HL-60/S4 treated with phorbol 12-myristate 13-acetate at 8.2 ng/mL for 4 days and 3 days (cell line): ENCODE measurements around the gene PHACTR4.
"Not testable (repeated sequence)": the region's sequence is repeated elsewhere in the genome, so short reads cannot be mapped to it uniquely, and the experiment has no call there.

Experiments used
- in situ Hi-C: fragments of 300-500 bp; cut with MboI; formaldehyde crosslinking; loops from 2 replicates; pipeline ENCODE4 v1.15.0; 2022; ENCODE audit warnings: low sequenced_read_pairs

Gene PHACTR4

DNA sequence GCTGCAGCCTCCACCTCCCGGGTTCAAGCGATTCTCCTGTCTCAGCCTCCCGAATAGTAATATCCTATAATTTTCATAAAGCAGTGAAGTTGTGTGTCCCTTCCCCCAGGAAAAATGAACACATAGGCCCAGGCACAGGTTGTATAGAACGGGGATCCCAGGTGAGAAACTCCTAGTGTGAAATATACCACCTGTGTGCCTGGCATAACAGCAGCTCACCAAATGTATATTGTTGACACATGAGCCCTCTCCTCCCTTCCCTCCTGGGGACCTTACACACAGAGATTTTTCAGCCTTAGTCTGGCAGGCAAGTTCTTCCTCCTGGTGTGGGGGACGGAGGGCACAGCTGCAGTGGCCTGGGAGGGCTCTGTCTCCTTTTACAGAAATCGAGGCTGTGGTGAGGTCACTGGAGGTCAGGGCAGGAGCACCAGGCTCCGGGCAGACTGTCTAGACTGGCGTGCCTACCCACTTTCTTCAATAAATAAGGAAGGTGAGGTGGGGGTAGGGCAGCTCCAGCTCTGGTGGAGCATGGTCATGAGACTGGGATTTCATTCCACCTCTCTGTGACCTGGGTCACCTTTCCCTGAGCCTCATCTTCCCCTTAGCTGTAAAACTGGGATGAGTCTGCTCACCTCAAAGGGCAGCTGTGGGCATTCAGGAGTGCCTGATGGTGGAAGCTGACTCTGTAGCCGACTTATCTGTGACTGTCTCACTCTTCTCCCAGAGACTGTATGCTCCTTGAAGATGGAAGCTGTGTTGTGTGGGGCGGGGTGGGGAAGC lies 150.6 kb downstream of the PHACTR4 start:
- in situ Hi-C loops = no loop called here

DNA sequence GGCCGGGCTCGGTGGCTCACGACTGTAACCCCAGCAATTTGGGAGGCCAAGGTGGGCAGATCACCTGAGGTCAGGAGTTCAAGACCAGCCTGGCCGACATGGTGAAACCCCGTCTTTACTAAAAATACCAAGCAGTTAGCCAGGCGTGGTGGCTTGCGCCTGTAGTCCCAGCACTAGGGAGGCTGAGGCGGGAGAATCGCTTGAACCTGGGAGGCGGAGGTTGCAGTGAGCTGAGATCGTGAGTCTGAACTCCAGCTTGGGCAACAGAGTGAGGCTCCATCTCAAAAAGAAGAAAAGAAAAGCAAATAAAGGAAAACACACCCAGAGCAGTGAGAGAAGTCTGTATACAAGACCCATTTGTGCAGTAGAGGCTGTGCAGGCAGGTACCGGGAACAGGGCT lies 151.3 kb downstream of the PHACTR4 start:
- in situ Hi-C loops = not testable (repeated sequence)

DNA sequence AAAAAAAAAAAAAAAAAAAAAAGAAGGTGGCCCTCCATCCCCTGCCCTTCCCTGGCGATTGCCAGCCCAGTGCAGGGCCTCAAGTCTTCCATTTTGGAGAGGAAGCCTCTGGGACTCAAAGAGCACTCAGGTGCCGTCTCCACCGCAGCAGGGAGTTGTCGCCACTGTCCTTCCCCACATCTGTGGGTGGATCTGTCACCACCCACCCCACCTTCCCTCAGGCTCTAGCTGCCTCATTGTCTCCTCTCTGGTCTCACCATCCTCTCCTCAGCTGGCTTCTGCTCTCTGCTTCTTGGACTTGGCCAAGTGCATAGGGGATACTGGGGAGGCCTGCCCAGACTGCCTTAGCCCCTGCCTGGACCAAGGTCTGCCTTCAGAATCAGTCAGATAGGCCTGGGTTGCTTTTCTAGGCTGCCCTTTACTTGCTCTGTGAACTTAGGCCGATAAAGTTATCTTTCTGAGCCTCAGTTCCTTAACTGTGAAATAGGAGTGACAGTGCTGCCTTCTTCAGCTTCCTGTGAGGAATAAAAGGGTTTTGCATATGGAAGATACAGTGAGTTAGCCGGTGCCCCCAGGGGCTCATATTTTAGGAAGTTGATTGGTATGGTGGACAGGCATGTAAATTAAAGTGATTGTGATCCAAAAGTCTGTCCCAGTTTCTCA lies 152.1 kb downstream of the PHACTR4 start:
- in situ Hi-C loops = no loop called here

DNA sequence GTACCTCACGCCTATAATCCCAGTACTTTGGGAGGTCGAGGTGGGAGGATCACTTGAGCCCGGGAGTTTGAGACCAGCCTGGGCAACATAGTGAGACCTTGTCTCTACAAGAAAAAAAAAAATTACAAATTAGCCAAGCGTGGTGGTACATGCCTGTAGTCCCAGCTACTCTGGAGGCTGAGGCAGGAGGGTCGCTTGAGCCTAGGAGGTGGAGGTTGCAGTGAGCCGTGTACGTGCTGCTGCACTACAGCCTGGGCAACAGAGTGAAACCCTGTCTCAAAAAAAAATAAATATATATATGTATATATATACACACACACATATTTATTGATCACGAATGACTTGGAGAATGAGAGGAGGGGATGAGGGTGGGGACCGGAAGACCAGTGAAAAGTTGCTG lies 153.0 kb downstream of the PHACTR4 start:
- in situ Hi-C loops = not testable (repeated sequence)

DNA sequence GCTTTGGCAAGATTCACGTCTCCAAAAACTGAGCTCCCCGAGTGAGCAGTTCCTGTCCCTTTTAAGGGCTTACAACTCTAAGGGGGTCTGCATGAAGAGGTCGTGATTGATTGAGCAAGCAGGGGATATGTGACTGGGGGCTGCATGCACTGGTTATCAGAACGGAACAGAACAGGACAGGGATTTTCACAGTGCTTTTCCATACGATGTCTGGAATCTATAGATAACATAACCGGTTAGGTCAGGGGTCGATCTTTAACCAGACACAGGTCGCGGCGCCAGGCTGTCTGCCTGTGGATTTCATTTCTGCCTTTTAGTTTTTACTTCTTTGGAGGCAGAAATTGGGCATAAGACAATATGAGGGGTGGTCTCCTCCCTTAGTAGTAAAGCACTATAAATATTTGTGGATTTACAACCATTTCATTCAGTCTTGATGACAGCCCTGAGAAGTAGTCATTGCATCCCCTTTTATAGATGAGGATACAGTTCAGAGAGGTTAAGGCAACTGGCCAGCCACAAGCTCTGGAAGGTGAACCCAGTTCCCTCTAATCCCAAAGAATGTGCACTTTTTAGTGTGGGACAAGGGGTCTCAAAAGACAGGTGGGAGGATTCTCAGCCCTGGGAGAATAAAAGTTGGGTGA lies 155.6 kb downstream of the PHACTR4 start:
- in situ Hi-C loops = not testable (repeated sequence)

- in situ Hi-C loops = no loop called here
Observed at GRCh38 chr1:28526886-28527285, 157.3 kb downstream of the PHACTR4 start.

GRCh38 chr1:28530456-28530855 lies 160.9 kb downstream of the PHACTR4 start:
- in situ Hi-C loops = no loop called here

- in situ Hi-C loops = no loop called here
Observed at GRCh38 chr1:28534671-28535070, 165.1 kb downstream of the PHACTR4 start.

- in situ Hi-C loops = no loop called here
Observed at GRCh38 chr1:28535180-28535579, 165.6 kb downstream of the PHACTR4 start.

DNA sequence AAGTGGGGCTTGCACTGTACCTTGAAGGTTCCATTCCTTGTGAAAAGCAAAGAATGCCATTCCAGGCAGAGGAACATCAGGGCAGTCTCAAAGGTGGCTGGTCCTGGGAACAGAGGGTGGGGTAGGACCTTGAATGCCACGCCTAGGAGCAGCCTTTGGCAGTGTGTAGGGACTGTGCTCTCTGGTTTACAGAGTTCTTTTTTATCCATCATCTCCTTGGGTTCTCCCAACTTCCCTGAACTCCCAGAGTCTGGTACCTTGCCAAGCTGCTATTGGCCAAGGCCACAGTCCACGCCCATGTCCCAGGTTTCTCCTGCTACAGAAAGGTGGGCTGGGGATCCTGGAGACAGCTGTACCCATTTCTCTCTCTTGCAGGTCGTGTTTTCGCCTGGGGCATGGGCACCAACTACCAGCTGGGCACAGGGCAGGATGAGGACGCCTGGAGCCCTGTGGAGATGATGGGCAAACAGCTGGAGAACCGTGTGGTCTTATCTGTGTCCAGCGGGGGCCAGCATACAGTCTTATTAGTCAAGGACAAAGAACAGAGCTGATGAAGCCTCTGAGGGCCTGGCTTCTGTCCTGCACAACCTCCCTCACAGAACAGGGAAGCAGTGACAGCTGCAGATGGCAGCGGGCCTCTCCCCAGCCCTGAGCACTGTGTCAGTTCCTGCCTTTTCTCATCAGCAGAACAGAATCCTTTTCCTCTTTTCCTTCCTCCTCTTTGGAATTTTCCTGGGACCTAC lies 168.1 kb downstream of the PHACTR4 start:
- in situ Hi-C loops = no loop called here

- in situ Hi-C loops = no loop called here
Observed at GRCh38 chr1:28538286-28538685, 168.7 kb downstream of the PHACTR4 start.

GRCh38 chr1:28540651-28541050 lies 171.1 kb downstream of the PHACTR4 start:
- in situ Hi-C loops = no loop called here

DNA sequence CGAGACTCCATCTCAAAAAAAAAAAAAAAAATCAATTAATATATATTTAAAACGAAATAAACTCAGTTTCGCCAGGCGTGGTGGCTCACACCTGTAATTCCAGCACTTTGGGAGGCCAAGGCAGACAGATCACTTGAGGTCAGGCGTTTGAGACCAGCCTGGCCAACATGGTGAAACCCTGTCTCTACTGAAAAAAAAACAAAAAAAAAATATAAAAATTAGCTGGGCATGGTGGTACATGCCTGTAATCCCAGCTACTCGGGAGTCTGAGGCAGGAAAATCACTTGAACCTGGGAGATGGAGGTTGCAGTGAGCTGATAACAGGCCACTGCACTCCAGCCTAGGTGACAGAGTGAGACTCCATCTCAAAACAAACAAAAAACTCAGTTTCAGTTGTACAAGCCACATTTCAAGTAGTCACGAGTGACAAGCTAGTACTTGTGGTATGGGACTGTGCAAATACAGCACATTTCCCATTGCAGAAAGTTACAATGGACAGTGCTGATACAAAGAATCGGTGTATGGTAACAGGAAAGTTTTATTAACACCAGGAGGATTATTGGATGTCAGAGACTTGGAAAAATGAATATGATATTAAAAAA lies 172.0 kb downstream of the PHACTR4 start:
- in situ Hi-C loops = not testable (repeated sequence)

DNA sequence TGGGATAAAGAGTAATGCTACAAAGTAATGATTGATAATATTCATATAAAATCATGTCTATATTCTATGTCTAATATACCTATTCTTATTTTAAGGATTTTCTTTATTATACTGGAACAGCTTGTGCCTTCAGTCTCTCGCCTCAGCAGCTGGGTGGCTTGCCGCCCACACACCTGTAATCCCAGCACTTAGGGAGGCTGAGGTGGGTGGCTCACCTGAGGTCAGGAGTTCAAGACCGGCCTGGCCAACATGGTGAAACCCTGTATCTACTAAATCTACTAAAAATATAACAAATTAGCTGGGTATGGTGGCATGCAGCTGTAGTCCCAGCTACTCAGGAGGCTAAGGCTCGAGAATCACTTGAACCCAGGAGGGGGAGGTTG lies 175.7 kb downstream of the PHACTR4 start:
- in situ Hi-C loops = no loop called here

- in situ Hi-C loops = no loop called here
Observed at GRCh38 chr1:28548318-28548717, 178.8 kb downstream of the PHACTR4 start.
